AML-193 (cell line): ENCODE data around the gene CALR3.
"Not testable (repeated sequence)": the region's sequence is repeated elsewhere in the genome, so short reads cannot be mapped to it uniquely, and the experiment has no call there.

ENCODE experiments used
- DNase-seq, 2 experiments: peaks; one replicate each; lab custom pipeline; 2025; lab: John Stamatoyannopoulos, UW

CALR3 gene

DNA sequence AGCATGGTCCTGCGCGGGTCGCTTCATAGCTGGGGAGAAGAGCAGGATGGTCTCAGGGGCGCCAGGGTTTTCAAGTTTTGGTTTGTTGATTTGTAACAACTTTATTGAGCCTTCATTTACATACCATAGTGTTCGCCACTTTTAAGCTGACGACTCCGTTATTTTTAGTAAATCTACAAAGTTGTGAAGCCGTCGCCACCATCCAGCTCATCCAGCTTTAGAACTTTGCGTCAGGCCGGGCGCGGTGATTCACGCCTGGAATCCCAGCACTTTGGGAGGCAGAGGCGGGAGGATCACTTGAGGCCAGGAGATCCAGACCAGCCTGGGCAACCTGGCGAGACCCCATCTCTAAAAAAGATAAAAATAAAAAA is 631 bp upstream of the CALR3 start:
- DNase-seq: no peak

DNA sequence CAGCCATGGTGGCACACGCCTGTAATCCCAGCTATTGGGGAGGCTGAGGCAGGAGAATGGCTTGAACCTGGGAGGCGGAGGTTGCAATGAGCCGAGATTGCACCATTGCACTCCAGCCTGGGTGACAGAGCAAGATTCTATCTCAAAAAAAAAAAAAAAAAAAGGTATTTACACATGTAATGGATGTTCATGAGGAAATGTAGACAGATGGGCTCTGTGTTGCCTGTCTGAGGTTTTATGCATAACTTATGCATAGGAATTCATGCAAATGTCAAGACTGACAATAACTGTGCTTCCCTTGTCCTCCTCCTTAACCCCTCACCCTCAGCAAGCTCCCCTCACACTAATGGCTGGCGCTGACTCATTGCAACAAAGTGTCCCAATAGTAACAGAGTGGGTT is 9.5 kb downstream of the CALR3 start:
- DNase-seq: not testable (repeated sequence)

- no peak for DNase-seq
Measured at GRCh38 chr19:16482745-16483144, 13.2 kb downstream of the CALR3 start.

- no peak for DNase-seq
Measured at GRCh38 chr19:16477311-16477710, 18.7 kb downstream of the CALR3 start.

- DNase-seq: no peak
Measured at GRCh38 chr19:16476401-16476800, 19.6 kb downstream of the CALR3 start.

DNA sequence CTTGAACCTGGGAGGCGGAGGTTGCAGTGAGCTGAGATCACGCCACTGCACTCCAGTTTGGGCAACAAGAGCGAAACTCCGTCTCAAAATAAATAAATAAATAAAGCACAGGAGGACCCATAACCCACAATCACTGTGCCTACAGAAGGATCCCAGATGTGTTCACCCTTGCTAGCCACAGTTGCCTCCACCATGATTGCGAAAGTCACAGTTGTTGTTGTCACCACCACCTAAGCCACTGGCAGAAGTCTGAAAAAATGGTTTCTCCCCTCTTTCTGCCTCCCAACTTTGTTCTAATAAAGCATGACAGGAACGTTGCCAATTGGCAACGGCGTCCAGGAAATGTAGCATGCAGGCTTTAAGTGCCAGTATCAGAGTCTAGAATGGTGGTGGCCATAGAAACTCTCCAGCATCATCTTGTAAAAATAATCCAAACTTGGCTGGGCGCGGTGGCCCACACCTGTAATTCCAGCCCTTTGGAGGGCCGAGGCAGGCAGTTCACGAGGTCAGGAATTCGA is 22.0 kb downstream of the CALR3 start:
- DNase-seq: peak; percentile 17 to 18

- DNase-seq: no peak
Measured at GRCh38 chr19:16472992-16473391, 23.0 kb downstream of the CALR3 start.

- DNase-seq: not testable (repeated sequence)
Measured at GRCh38 chr19:16472559-16472899, 23.4 kb downstream of the CALR3 start.

GRCh38 chr19:16470911-16471811 is 24.8 kb downstream of the CALR3 start:
- no peak for DNase-seq

DNA sequence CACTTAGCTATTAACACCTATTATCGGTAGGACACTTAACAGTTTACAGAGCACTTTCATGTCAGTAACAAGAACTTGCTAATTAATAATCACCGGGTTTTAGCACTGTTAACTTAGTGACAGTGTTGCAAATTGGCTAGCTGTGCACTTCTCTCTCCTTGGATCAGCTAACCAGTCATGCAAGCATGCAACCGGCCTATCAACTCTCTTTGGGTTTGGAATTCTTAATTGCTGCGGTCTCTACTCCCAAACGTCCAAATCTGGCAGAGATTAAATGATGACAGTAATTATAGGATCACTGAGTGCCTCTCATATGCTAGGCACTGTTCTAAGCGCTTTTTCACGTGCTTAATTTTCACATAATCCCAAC is 25.4 kb downstream of the CALR3 start:
- DNase-seq: no peak

- no peak for DNase-seq
Measured at GRCh38 chr19:16467581-16467980, 28.4 kb downstream of the CALR3 start.

GRCh38 chr19:16466802-16467427 is 29.1 kb downstream of the CALR3 start:
- DNase-seq: not testable (repeated sequence)

- DNase-seq: no peak
Measured at GRCh38 chr19:16465239-16465638, 30.7 kb downstream of the CALR3 start.

DNA sequence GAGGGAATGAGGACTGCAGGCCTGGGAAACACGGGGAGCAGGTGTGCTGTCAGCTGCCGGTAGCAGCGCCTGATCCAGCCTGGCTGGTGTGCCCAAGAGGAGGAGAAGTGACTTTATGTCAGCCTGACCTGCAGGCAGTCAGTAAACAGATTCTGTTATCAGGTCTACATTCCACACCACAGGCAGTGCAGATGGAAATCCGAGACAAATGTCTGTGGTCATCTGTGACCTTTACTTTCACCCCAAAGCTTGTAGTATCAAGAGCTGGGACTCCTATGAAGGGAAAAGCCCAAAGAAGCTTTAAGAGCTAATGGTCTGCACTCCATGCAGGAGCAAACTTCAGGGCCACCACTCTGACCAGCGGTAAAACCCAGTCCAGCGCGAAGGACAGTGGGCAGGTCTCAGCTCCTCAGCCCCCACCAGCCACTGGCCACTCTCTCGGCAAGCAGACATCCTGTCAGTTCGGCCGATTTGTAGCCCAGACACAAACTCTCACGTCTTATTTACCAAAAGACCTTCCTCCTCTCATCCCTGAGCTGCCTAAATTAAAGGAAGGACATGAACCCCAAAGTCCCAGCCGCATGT is 31.9 kb downstream of the CALR3 start:
- DNase-seq: no peak

DNA sequence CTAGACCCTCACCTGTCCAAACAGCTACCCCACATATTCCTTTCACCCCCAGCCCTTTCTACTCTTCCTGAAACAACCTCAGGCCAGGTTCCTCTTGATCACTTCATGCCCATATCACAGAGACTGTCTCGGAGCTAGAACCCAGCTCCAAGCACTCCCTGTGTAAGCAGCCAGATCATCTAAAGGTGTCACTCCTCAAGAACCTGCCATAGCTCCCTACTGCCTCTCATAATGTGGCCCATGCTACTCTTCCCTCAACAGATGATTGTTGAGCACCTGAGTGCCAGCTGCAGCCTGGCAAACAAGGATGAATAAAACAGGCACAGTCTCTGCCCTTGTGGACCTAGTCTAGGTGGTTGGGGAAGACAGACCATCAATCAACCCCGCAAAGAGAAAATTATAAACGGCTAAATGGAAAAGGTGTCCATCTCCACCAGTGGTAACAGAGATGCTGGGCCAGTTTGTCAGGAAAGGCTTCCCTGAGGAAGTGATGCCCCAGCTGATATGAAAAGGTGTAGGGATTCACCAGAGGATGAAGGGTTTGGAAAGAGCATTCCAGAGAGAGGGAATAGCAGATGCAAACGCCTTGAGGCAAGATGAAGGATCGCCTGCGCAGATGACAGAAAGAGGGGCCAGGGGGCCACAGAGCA is 32.5 kb downstream of the CALR3 start:
- DNase-seq: no peak

DNA sequence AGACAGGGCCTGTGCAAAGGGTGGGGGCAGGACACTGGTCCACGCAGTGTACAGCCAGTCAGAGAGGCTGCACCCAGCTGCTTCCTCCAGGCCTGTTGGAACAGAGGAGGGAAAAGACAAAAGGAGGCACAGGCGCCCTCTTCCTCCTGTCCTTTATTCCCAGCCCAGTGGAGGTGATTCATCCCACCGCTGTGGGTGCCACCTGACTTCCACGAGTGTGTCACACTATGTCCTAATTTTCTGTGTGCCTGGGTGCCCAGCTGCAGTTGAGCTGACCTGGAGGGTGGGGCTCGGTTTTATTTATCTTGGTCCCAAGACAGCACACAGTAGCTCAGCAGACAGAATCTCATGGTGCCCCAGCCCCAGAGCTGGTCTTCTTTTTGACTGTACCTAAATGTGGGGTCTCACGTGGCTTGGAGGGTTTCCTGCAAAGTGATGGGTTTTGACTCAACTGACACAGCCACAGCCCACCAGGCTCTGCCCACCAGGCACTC is 33.2 kb downstream of the CALR3 start:
- DNase-seq: no peak

DNA sequence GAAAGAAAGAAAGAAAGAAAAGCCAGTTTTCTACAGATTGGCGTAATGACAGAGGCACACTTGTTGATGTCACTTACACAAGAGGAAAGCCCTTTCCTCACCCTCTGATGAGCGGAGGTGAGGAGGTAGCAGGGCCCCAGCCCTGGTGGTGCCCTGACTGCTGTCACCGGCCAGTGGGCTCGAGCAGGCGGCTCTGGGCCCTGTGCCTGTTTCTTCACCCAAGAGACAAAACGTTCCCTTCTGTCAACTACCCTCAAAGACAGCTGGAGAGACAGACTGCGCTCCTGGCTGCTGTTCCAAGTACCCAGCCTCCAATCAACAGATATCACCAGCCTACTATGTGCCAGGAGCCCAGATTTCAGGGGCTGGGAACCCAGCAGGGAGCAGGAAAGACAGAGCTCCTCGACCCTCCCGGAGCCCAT is 34.3 kb downstream of the CALR3 start:
- no peak for DNase-seq

- no peak for DNase-seq
Measured at GRCh38 chr19:16460454-16460853, 35.5 kb downstream of the CALR3 start.

GRCh38 chr19:16459680-16460079 is 36.3 kb downstream of the CALR3 start:
- DNase-seq: no peak

- no peak for DNase-seq
Measured at GRCh38 chr19:16458391-16459341, 37.3 kb downstream of the CALR3 start.

DNA sequence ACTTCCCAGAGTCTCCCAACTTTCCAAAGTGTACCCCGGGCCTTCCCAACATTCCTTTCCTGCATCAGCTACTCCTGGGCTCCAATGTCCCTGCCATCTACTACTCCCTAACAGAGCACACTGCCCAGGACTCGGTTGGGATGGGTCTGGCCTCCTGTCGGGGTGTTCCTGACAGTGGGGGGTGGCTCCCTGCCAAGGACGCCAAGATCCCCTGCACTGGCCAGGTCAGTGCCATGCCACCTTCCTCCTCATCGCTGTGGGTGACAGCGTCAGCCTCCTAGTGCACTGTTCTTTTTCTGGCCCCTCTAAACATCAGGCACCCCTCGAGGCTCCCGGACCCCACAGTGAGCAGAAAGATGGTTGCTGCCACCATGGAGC is 38.0 kb downstream of the CALR3 start:
- DNase-seq: no peak
